Posterior cingulate gyrus (tissue), 11 donors: ENCODE results near the gene FBXO44.
A peak's percentile ranks its signal among the peaks of the same experiment; 100 is the strongest.

ENCODE experiments used
- DNase-seq, 10 donors: peaks; one replicate each; pipeline versions ENCODE4 v3.0.0 to v3.0.0-alpha.2; 2020 to 2021; ENCODE audit warnings: mixed read lengths in 3 of 10
- intact Hi-C: fragments of 100-400 bp; cut with DNase I; formaldehyde crosslinking; loops from one replicate; pipeline ENCODE4 v1.15.1; 2023

The FBXO44 gene

DNA sequence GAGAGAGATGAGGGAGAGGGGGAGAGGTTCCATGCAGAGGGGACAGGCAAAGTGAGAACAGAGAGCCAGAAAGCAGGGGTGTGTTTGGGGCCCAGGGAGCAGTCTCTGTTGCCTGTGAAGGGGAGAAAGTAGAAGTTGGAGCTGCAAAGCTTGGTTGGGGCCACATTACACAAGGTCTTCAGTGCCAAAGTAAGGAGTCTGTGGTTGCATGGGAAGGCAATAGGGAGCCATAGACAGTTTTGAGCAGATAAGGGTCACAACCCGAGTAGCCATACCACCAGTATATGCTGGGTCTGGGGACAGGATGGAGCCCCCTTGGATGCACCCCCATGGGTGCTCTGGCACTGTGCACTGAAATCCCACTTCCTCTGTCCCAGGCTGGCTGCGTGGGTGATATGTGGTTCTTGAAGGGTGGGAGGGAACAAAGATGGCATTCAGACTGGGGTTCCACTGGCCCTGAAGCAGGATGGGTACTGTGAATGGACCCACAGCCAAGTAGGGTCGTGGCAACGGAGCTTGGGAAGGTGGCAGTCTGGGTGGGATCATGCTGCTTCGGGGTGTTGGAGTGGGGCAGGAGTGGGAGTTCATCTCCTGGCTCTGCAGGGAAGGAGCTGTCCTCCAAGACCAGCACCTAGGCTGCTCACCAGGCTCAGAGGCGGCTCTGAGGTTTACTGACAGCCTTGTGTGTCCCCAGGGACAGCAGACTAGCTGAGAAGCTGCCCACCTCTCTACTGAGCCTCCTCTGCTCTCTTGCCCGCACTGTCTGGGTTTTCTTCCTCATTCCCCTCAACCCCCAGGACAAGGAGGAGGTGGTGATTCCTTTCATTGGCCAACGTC lies 48.9 kb downstream of the FBXO44 start:
- no peak for DNase-seq
- intact Hi-C loops = no loop called here

DNA sequence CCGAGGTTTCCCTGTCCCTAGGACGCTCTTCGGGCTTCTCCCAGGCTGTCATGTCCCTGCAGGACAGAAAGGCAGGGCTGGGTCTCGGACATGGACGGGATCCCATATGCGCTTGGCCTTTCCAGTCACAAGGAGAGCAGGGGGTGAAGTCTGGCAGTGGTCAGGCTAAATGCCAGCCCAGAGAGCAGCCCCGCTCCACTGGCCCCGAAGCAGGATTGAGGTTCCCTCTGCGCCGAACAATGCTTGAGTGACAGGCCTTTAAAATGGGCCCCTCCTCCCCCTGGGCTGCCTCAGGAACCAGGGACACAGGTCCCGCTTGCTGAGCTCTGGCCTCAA lies 49.5 kb downstream of the FBXO44 start:
- DNase-seq = no peak
- intact Hi-C loops = no loop called here

DNA sequence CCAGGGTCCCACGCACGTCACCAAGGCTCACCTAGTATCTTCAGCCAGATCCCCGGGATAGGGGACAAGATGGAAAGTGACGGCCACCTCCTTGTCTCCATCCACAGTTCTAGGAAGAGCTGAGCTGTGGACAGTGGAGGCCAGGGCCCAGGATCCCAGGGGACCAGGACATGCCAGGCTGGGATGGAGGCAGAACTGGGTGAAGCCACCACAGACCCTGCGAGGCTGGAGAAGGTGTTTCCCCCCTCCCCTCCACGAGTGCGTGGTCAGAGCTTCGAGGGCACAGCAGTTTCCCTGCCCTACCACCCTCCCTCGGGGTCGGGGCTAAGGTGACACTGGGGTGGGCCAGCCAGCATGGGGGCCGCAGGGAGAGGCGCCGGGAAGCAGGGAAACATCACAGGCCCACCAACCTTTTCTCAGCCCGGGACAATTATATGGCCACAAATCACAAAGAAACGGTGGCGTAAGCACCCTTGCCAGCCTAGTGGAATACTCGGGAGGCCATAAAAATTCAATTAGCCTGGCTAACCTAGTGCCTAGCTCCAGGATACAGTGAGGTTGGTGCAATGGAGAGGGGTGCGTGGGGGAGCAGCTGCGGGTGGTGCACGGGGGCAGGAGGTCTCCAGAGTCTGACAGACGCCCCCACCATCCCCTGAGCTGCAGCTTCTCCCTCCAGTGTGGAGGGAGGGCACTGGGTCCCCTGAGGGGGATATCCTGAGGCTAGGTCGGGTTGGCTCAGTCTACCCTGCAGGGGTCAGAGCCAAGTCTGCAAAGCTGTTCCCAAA lies 50.2 kb downstream of the FBXO44 start:
- intact Hi-C loops = no loop called here
- no peak for DNase-seq

DNA sequence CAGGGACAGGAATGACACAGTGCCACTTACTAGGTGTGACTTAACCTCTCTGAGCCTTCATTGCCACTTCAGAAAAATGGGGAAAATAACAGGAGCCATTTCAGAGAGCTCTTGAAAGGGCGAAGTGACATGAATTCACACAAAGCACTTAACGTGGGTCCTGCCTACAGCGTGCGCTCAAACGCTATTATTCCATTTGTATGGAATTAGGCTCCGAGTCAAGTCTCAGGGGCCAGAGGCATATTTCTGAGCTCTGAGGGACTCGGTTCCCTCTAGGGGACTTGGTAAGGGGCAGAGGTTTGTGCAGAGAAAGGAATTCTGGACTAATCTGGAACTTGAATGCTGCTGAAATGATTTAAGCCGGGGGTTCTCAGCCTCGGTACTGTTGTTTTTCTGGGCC lies 50.9 kb downstream of the FBXO44 start:
- intact Hi-C loops = no loop called here
- DNase-seq = no peak

DNA sequence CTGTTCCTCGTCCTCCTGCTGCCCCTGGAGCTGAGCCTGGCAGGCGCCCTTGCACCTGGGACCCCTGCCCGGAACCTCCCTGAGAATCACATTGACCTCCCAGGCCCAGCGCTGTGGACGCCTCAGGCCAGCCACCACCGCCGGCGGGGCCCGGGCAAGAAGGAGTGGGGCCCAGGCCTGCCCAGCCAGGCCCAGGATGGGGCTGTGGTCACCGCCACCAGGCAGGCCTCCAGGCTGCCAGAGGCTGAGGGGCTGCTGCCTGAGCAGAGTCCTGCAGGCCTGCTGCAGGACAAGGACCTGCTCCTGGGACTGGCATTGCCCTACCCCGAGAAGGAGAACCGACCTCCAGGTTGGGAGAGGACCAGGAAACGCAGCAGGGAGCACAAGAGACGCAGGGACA lies 51.6 kb downstream of the FBXO44 start:
- DNase-seq = no peak
- intact Hi-C loops = no loop called here

DNA sequence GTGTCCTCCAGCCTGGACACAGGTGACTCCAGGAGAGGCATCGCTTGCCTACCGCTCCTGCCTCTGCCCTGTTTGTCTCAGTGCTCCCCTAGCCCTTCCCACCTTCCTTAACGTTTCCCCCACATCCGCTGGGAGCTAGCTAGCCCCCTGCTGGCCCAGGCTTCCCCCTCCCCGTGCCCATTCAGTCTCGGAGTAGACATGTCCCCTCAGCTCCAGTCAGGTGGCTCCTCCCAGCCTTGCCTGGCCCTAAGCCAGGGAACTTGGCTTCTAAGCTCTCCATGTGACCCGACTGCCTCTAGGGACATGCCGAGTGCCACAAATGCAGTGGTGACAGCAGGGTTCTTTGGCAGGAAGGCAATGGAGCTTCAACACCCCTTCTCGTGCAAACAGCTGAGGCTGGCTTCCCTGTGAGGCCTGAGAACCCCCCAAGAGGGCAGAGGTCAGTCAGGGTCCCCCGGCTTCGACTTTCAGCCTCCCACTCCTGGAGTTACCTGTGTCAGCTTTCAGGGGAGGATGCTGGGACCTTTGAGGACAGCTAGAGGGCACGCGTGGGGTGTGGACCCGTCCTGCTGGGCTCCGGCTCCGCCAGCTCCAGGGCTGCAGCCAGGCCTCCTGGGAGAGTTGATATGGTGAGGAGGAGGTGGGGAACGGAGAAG lies 53.1 kb downstream of the FBXO44 start:
- peak in 2 of 10 donors; percentile 41 to 75 for DNase-seq
- intact Hi-C loops = no loop called here

DNA sequence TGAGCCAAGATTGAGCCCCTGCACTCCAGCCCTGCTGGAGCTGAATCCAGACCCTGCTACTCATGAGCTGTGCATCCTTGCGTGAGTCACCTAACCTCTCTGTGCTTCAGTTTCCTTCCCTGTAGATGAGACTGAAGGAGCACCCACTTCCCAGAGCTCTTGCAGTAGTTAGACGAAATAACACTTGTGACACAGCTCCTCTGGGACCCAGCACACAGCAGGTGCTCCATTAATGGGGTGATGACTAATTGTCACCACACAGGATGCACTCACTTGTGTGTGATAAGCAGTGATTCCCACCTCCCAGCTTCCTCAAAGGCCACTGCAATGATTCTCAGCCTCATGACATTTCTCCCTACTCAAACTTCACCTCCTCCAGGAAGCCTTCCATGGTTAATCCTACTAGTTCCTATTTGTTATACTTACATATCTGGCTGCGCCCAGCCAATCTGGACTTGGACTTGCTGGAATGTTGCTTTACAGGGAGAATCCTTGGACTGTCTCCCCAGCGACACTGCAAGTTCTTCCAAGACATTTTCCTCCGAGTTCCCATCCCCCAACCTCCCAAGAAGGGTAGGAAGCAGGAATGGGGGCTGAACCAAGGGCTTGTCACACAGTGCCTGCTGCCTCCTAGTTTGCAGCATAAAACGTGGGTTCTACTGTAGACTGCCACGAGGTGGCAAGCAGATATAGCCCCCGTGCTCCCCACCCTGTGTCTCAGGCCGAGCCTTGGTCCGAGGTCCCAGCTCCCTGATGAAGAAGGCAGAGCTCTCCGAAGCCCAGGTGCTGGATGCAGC lies 54.1 kb downstream of the FBXO44 start:
- no peak for DNase-seq
- intact Hi-C loops = no loop called here

DNA sequence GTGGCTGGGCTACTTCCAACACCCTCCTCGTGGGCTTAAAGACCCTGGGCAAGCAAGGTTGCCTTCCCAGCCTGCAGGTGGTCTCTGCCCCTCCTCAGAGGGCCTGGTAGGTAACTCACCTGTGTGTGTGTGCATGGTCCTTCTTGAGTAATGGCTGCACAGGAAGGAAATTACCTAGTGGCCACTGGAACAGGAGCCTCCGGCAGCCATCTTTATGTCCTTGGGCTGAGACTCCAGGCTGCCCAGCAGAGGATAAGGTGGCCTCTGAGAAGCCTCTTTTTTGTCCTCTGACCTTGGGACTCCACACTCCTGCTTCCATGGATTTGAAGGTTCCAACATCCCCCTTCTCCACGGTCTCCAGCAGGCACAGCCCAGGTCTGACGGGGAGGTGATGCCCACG lies 56.8 kb downstream of the FBXO44 start:
- intact Hi-C loops = no loop called here
- no peak for DNase-seq

DNA sequence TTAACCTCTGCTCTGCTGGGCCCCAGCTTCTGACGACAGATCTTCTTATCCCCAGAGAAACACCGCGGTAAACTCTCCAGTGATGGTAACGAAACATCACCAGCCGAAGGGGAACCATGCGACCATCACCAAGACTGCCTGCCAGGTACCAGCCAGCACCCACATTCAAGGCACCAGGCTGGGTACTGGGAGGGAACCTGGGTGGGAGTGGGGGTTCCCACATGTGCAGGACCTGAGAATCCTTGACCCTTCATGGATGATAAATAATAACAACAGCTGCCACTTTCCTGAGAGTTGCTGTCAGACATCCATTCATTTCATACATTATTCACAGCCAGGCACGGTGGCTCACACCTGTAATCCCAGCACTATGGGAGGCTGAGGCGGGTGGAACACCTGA lies 57.6 kb downstream of the FBXO44 start:
- intact Hi-C loops = no loop called here
- DNase-seq = no peak
